OCI-LY1 (cell line): ENCODE data around the gene TMEM140.

Experiments
- H2AFZ ChIP-seq: fragments of 200-600 bp; sonication (generic), shearing (Covaris generic); 2 replicates; pipeline ENCODE4 v1.6.0; 2014; ENCODE audit warnings: antibody characterized with exemption, mild to moderate bottlenecking, low read length
- H3F3A ChIP-seq: fragments of 200-600 bp; sonication (generic), shearing (Covaris generic); 2 replicates; pipeline ENCODE4 v1.6.0; 2014; ENCODE audit warnings: mild to moderate bottlenecking, antibody characterized with exemption, low read length, moderate library complexity; ENCODE audit not compliant: insufficient read depth
- H3K27ac ChIP-seq: fragments of 200-600 bp; sonication (generic); 2 replicates; pipeline ENCODE4 v1.5.1; 2014; ENCODE audit warnings: low read length, mixed run types, mild to moderate bottlenecking, low read depth; ENCODE audit not compliant: poor library complexity, severe bottlenecking
- H3K27me3 ChIP-seq: fragments of 200-600 bp; sonication (generic); 2 replicates; pipeline ENCODE4 v1.6.0; 2014; ENCODE audit warnings: antibody characterized with exemption, mild to moderate bottlenecking, low read length, moderate library complexity; ENCODE audit not compliant: insufficient read depth
- H3K36me3 ChIP-seq: fragments of 200-600 bp; sonication (generic); 2 replicates; pipeline ENCODE4 v1.6.1; 2014; ENCODE audit warnings: mild to moderate bottlenecking, antibody characterized with exemption, low read length, moderate library complexity, mixed read lengths; ENCODE audit not compliant: insufficient read depth
- H3K4me1 ChIP-seq: fragments of 200-600 bp; sonication (generic); 2 replicates; pipeline ENCODE4 v1.5.1; 2014; ENCODE audit warnings: mild to moderate bottlenecking, low read length, moderate library complexity; ENCODE audit not compliant: insufficient read depth, severe bottlenecking
- H3K4me2 ChIP-seq: fragments of 200-600 bp; sonication (generic), shearing (Covaris generic); 2 replicates; pipeline ENCODE4 v1.6.1; 2014; ENCODE audit warnings: low read length
- H3K4me3 ChIP-seq: fragments of 200-600 bp; sonication (generic); 2 replicates; pipeline ENCODE4 v1.5.1; 2014; ENCODE audit warnings: low read length, low read depth, mild to moderate bottlenecking, mixed read lengths; ENCODE audit not compliant: poor library complexity, severe bottlenecking
- H3K79me2 ChIP-seq: fragments of 200-600 bp; shearing (Covaris generic); 2 replicates; pipeline ENCODE4 v1.6.1; 2016; ENCODE audit warnings: mixed run types, low read length, mixed read lengths; ENCODE audit not compliant: insufficient read depth
- H3K9ac ChIP-seq: fragments of 200-600 bp; sonication (generic), shearing (Covaris generic); 2 replicates; pipeline ENCODE4 v1.6.1; 2014; ENCODE audit warnings: mild to moderate bottlenecking, low read length, mixed read lengths
- H3K9me2 ChIP-seq: fragments of 200-600 bp; sonication (generic), shearing (Covaris generic); 2 replicates; pipeline ENCODE4 v1.6.1; 2014; ENCODE audit warnings: low read depth, mild to moderate bottlenecking, low read length, mixed read lengths
- H3K9me3 ChIP-seq: fragments of 200-600 bp; shearing (Covaris generic); 2 replicates; pipeline ENCODE4 v1.6.1; 2014; ENCODE audit warnings: low read length, mixed read lengths
- H4K20me1 ChIP-seq: fragments of 200-600 bp; sonication (generic), shearing (Covaris generic); 2 replicates; pipeline ENCODE4 v1.6.0; 2016; ENCODE audit warnings: mild to moderate bottlenecking, low read length; ENCODE audit not compliant: insufficient read depth
- EZH2 ChIP-seq: fragments of 200-600 bp; sonication (generic), shearing (Covaris generic); IDR thresholded peaks from 2 replicates; pipeline ENCODE4 v1.8.0; 2017; ENCODE audit warnings: borderline replicate concordance, mixed run types, mild to moderate bottlenecking, antibody characterized with exemption, low read length, moderate library complexity, mixed read lengths
- TF ChIP-seq, protein P1 (sequence below): fragments of 200-600 bp; sonication (generic), shearing (Covaris generic); IDR thresholded peaks from 2 replicates; pipeline ENCODE4 v1.5.1; 2017; ENCODE audit warnings: mild to moderate bottlenecking, antibody characterized with exemption, low read length, moderate library complexity, mixed read lengths

TMEM140 gene

GRCh38 chr7:135186261-135186540 is 38.3 kb downstream of the TMEM140 start:
- no peaks in the 10 kb centered on the region for H3K4me1 ChIP-seq
- H3K9me3 ChIP-seq, result peaks cover 6% of the 10 kb centered on the region; the same call in 1 of the 2 replicates
- H2AFZ ChIP-seq, result no peak overlapping the region
- no peaks in the 10 kb centered on the region for H3K9me2 ChIP-seq
- H3K27me3 ChIP-seq, result no peaks in the 10 kb centered on the region
- H3K4me3 ChIP-seq, result no peak overlapping the region
- TF ChIP-seq, protein P1, sequence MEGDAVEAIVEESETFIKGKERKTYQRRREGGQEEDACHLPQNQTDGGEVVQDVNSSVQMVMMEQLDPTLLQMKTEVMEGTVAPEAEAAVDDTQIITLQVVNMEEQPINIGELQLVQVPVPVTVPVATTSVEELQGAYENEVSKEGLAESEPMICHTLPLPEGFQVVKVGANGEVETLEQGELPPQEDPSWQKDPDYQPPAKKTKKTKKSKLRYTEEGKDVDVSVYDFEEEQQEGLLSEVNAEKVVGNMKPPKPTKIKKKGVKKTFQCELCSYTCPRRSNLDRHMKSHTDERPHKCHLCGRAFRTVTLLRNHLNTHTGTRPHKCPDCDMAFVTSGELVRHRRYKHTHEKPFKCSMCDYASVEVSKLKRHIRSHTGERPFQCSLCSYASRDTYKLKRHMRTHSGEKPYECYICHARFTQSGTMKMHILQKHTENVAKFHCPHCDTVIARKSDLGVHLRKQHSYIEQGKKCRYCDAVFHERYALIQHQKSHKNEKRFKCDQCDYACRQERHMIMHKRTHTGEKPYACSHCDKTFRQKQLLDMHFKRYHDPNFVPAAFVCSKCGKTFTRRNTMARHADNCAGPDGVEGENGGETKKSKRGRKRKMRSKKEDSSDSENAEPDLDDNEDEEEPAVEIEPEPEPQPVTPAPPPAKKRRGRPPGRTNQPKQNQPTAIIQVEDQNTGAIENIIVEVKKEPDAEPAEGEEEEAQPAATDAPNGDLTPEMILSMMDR, result no peak
- no peak for TF ChIP-seq EZH2
- no peak overlapping the region for H3K4me2 ChIP-seq
- H3K36me3 ChIP-seq, result peaks cover 90% of the 10 kb centered on the region
- H3K9ac ChIP-seq, result no peak overlapping the region
- H4K20me1 ChIP-seq, result no peaks in the 10 kb centered on the region
- no peaks in the 10 kb centered on the region for H3K79me2 ChIP-seq
- no peaks in the 10 kb centered on the region for H3F3A ChIP-seq
- no peak overlapping the region for H3K27ac ChIP-seq

GRCh38 chr7:135186841-135187253 is 39.0 kb downstream of the TMEM140 start:
- H3F3A ChIP-seq, result no peaks in the 10 kb centered on the region
- no peaks in the 10 kb centered on the region for H3K9me2 ChIP-seq
- no peaks in the 10 kb centered on the region for H4K20me1 ChIP-seq
- no peaks in the 10 kb centered on the region for H3K27me3 ChIP-seq
- H3K9me3 ChIP-seq, result peaks cover 2% of the 10 kb centered on the region; the same call in 1 of the 2 replicates
- H3K4me2 ChIP-seq, result no peak overlapping the region
- no peak overlapping the region for H3K4me3 ChIP-seq
- no peaks in the 10 kb centered on the region for H3K4me1 ChIP-seq
- H3K27ac ChIP-seq, result no peak overlapping the region
- H3K9ac ChIP-seq, result no peak overlapping the region
- peaks cover 89% of the 10 kb centered on the region for H3K36me3 ChIP-seq
- TF ChIP-seq, protein P1, result no peak
- TF ChIP-seq EZH2, result no peak
- H3K79me2 ChIP-seq, result no peaks in the 10 kb centered on the region
- H2AFZ ChIP-seq, result no peak overlapping the region

- Histone ChIP-seq H3K4me2 (no peak overlapping the region), H3K9me2 (no peaks in the 10 kb centered on the region), H4K20me1 (no peaks in the 10 kb centered on the region), H3K36me3 (peaks cover 87% of the 10 kb centered on the region), H2AFZ (no peak overlapping the region), H3K27ac (no peak overlapping the region), H3K4me1 (no peaks in the 10 kb centered on the region), H3K79me2 (no peaks in the 10 kb centered on the region), H3K27me3 (no peaks in the 10 kb centered on the region), H3K4me3 (no peak overlapping the region), H3F3A (no peaks in the 10 kb centered on the region), H3K9ac (no peak overlapping the region), H3K9me3 (no peaks in the 10 kb centered on the region)
- TF ChIP-seq, protein P1, result no peak
- TF ChIP-seq EZH2, result no peak
Observed at GRCh38 chr7:135188298-135188984, 40.6 kb downstream of the TMEM140 start.
